Stimulated activated naive CD8-positive, alpha-beta T cell treated with anti-CD3 and anti-CD28 coated beads, Interleukin-15, amount 100 ng/mL, for 72 hours (primary cell): Measurements from ENCODE around the gene ALOX5.
"Not testable (repeated sequence)": the region's sequence is repeated elsewhere in the genome, so short reads cannot be mapped to it uniquely, and the experiment has no call there.

Source experiments
- ATAC-seq: fragments of 150-1000 bp; cut with Tn5 transposase; 2 replicates; pipeline ENCODE4 v1.10.0; 2021; ENCODE audit warnings: mild to moderate bottlenecking, moderate library complexity
- DNase-seq, 2 donors: peaks; one replicate each; pipeline ENCODE4 v3.0.0; 2021 to 2022
- H3K27ac Mint-ChIP-seq, 2 donors: one replicate each; pipeline ENCODE4 v1.8.0; 2022; ENCODE audit warnings: mild to moderate bottlenecking in 2 of 2, mixed read lengths in 2 of 2, moderate library complexity in 2 of 2
- H3K27me3 Mint-ChIP-seq: one replicate; pipeline ENCODE4 v1.8.0; 2022; ENCODE audit warnings: mixed read lengths
- H3K4me1 Mint-ChIP-seq: one replicate; pipeline ENCODE4 v1.8.0; 2022; ENCODE audit warnings: mild to moderate bottlenecking, mixed read lengths
- H3K4me3 Mint-ChIP-seq, 2 donors: one replicate each; pipeline ENCODE4 v1.8.0; 2022; ENCODE audit warnings: mild to moderate bottlenecking in 2 of 2, mixed read lengths in 2 of 2, moderate library complexity in 1 of 2
- H3K9me3 Mint-ChIP-seq, 2 donors: one replicate each; pipeline ENCODE4 v1.8.0; 2022; ENCODE audit warnings: mixed read lengths in 2 of 2

The ALOX5 gene

DNA sequence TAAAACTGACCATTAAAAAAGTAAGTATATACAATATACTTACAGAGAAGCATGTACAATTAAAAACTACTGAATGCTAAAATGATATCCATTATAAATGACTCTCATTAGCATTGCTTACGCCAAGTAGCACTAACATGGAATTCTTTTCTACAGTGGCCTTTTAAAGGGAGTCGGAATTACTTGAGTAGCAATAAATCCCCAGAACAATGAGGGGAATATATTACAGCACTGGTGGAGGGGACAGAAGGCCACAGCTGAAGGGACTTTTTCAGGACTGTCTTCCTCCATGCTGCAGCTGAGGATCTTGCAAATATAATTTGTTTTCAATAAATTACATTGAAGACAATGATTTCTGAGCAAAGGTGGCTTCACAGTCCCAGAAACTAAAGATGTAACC lies 97.0 kb downstream of the ALOX5 start:
- peaks cover 29% of the 10 kb centered on the region for H3K4me1 Mint-ChIP-seq
- H3K9me3 Mint-ChIP-seq, result peaks cover 4 to 7% of the 10 kb centered on the region in 2 donors
- no peak for DNase-seq
- H3K4me3 Mint-ChIP-seq, result no peak overlapping the region
- ATAC-seq, result no peak
- H3K27me3 Mint-ChIP-seq, result no peaks in the 10 kb centered on the region
- peak overlapping the region in 1 of 2 donors; percentile 99 for H3K27ac Mint-ChIP-seq

- Mint-ChIP-seq H3K27me3 (no peaks in the 10 kb centered on the region), H3K27ac (peak overlapping the region; percentile 66 to 83), H3K4me1 (peaks cover 28% of the 10 kb centered on the region), H3K9me3 (peaks cover 7 to 13% of the 10 kb centered on the region in 2 donors), H3K4me3 (no peak overlapping the region)
- ATAC-seq (no peak), DNase-seq (no peak)
Measured at GRCh38 chr10:45471531-45472310, 97.7 kb downstream of the ALOX5 start.

- Mint-ChIP-seq H3K4me3 (no peak overlapping the region), H3K27me3 (no peaks in the 10 kb centered on the region), H3K9me3 (peaks cover 15 to 27% of the 10 kb centered on the region in 2 donors), H3K27ac (no peak overlapping the region), H3K4me1 (peaks cover 28% of the 10 kb centered on the region)
- ATAC-seq, result no peak
- no peak for DNase-seq
Measured at GRCh38 chr10:45473126-45473525, 99.1 kb downstream of the ALOX5 start.

- peaks cover 36 to 56% of the 10 kb centered on the region in 2 donors for H3K9me3 Mint-ChIP-seq
- no peak for DNase-seq
- no peak overlapping the region for H3K27ac Mint-ChIP-seq
- ATAC-seq, result no peak
- peaks cover 7% of the 10 kb centered on the region for H3K4me1 Mint-ChIP-seq
- H3K27me3 Mint-ChIP-seq, result no peaks in the 10 kb centered on the region
- no peak overlapping the region for H3K4me3 Mint-ChIP-seq
Measured at GRCh38 chr10:45476559-45476958, 102.5 kb downstream of the ALOX5 start.

DNA sequence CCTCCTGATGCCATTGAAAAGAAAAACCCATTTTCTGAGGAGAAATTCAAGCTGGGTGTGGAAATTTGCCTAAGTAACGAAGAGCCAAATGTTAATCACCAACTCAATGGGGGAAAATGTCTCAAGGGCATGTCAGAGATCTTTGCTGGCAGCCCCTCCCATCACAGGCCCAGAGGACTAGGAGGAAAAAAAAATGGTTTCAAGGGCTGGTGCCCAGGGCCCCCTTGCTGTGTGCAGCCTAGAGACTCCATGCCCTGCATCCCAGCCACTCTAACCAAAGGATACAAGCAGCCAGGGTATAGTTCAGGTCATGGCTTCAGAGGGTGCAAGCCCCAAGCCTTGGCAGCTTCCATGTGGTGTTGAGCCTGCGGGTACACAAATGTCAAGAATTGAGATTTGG lies 106.3 kb downstream of the ALOX5 start:
- H3K4me3 Mint-ChIP-seq, result no peak overlapping the region
- H3K27ac Mint-ChIP-seq, result no peak overlapping the region
- no peaks in the 10 kb centered on the region for H3K27me3 Mint-ChIP-seq
- no peak for ATAC-seq
- H3K4me1 Mint-ChIP-seq, result no peaks in the 10 kb centered on the region
- DNase-seq, result no peak
- peaks cover 41 to 64% of the 10 kb centered on the region in 2 donors for H3K9me3 Mint-ChIP-seq

DNA sequence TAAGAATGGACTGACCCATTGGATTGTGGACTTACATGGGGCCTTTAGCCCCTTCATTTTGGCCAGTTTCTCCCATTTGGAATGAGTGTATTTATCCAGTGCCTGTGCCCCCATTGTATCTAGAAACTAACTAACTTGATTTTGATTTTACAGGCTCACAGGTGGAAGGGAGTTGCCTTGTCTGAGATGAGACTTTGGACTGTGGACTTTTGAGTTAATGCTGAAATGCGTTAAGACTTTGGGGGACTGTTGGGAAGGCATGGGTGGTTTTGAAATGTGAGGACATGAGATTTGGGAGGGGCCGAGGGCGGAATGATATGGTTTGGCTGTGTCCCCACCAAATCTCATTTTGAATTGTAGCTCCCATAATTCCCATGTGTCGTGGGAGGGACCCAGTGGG lies 107.1 kb downstream of the ALOX5 start:
- not testable (repeated sequence) for ATAC-seq, DNase-seq, H3K4me3 Mint-ChIP-seq, H3K27ac Mint-ChIP-seq, H3K4me1 Mint-ChIP-seq, H3K27me3 Mint-ChIP-seq
- H3K9me3 Mint-ChIP-seq, result peaks cover 36 to 57% of the 10 kb centered on the region in 2 donors

- Mint-ChIP-seq H3K27ac (no peak overlapping the region), H3K27me3 (no peaks in the 10 kb centered on the region), H3K4me1 (no peaks in the 10 kb centered on the region), H3K4me3 (no peak overlapping the region), H3K9me3 (peaks cover 25 to 38% of the 10 kb centered on the region in 2 donors)
- ATAC-seq (no peak), DNase-seq (no peak)
Measured at GRCh38 chr10:45483002-45483401, 109.0 kb downstream of the ALOX5 start.

GRCh38 chr10:45487735-45488134 lies 113.7 kb downstream of the ALOX5 start:
- Mint-ChIP-seq H3K4me1 (no peaks in the 10 kb centered on the region), H3K27me3 (no peaks in the 10 kb centered on the region), H3K9me3 (peaks cover 0 to 3% of the 10 kb centered on the region in 2 donors), H3K27ac (no peak overlapping the region), H3K4me3 (no peak overlapping the region)
- DNase-seq, result no peak
- ATAC-seq, result no peak

DNA sequence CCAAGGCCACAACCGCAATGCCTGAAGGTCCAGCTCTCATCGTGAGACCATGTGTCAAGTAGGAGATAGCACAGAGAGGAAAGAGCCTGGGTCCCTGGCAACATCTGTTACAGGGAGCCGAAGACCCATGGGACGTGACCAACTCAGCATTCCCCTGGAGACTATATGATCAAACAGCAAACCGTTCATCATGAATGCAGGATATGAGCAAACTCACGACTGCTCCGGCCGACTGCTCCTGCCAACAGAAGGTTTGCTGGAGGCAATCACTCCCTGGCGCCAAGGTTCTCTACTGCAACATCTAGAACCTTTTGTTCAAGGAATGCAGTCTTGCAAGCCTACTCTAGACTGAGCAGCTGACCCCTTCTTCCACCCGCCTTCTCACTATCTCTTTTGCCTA lies 114.3 kb downstream of the ALOX5 start:
- Mint-ChIP-seq H3K27me3 (no peaks in the 10 kb centered on the region), H3K4me1 (no peaks in the 10 kb centered on the region), H3K4me3 (no peak overlapping the region), H3K27ac (peak overlapping the region in 1 of 2 donors; percentile 31), H3K9me3 (no peaks in the 10 kb centered on the region)
- DNase-seq (no peak), ATAC-seq (no peak)

DNA sequence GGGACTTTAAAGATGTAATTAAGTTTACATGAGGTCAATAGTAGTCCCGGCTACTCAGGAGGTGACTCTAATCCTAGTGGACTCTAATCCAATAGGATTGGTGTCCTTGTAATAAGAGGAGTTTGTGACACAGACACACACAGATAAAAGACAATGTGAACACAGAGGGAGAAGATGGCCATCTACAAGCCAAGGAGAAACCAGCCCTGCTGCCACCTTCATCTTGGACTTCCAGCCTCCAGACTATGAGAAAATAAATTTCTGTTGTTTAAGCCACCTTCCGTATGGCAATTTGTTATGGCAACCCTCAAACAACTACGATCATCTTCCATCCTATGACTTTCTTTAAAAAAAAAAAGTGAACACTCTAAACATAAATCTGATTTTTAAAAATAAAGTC lies 116.3 kb downstream of the ALOX5 start:
- no peak overlapping the region for H3K27ac Mint-ChIP-seq
- H3K27me3 Mint-ChIP-seq, result no peaks in the 10 kb centered on the region
- no peak for DNase-seq
- H3K4me3 Mint-ChIP-seq, result no peak overlapping the region
- ATAC-seq, result no peak
- H3K9me3 Mint-ChIP-seq, result peaks cover 2 to 7% of the 10 kb centered on the region in 2 donors
- peaks cover 1% of the 10 kb centered on the region for H3K4me1 Mint-ChIP-seq

GRCh38 chr10:45491061-45491460 lies 117.0 kb downstream of the ALOX5 start:
- H3K27me3 Mint-ChIP-seq, result no peaks in the 10 kb centered on the region
- ATAC-seq, result no peak
- no peak overlapping the region for H3K4me3 Mint-ChIP-seq
- DNase-seq, result no peak
- H3K27ac Mint-ChIP-seq, result no peak overlapping the region
- H3K9me3 Mint-ChIP-seq, result peaks cover 10 to 14% of the 10 kb centered on the region in 2 donors
- peaks cover 8% of the 10 kb centered on the region for H3K4me1 Mint-ChIP-seq
